GM21825 (cell line): ENCODE measurements around the gene PRR19.

Experiments used
- ATAC-seq: cut with Tn5 transposase; IDR thresholded peaks from one replicate; pipeline ENCODE4 v1.9.1; 2021; ENCODE audit warnings: mild to moderate bottlenecking, moderate library complexity; ENCODE audit not compliant: unreplicated experiment

Gene PRR19

DNA sequence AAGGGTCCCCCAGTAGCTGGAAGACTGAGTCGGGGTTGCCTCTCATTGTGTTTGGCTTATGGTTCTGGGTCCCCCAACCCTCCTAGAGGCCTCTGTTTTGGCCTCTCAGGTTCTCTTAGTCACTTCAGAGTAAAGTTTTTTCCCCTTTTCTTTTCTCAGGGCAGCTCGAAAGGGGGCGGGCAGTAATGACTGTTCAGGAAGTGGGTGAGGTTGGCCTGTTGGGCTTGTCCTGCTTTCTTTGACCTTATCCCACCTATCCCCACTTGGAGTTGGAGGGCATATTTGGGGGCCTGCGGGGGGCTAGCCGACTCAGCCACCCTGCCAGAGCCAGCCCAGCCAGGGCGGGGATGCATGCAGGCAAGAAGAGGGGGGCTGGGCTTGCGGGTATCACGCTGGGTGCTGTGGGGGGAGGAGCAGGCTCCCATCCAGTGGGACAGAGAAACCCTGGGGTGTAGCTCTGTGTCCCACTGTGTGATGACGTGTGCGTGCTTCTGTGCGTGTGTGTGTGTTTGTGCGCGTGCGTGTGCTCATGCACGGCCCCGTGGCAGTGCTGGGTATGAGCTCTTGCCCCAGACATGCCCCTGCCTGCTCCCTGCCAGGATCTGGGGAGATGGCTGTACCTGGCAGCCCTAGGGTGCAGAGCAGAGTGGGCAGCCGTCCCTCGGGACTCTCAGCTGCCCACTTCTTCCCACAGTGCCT is 31.4 kb upstream of the PRR19 start:
- no peak for ATAC-seq

DNA sequence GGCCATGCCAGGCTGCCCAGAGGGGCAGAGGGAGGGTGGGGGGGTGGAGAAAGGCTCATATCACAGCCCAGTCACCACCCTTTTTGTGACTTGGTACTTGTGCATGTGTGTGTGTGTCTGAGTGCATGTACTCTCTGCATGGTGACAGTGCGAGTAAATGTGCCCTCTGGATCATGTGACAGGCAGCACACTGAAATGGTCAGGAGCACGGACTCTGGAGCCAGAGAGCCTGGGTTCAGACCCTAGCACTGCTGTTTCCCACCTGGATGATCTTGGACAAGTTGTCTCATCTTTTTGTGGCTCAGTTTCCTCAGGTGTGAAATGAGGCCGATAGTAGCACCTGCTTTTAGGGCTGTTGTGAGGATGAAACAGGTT is 30.9 kb upstream of the PRR19 start:
- no peak for ATAC-seq

DNA sequence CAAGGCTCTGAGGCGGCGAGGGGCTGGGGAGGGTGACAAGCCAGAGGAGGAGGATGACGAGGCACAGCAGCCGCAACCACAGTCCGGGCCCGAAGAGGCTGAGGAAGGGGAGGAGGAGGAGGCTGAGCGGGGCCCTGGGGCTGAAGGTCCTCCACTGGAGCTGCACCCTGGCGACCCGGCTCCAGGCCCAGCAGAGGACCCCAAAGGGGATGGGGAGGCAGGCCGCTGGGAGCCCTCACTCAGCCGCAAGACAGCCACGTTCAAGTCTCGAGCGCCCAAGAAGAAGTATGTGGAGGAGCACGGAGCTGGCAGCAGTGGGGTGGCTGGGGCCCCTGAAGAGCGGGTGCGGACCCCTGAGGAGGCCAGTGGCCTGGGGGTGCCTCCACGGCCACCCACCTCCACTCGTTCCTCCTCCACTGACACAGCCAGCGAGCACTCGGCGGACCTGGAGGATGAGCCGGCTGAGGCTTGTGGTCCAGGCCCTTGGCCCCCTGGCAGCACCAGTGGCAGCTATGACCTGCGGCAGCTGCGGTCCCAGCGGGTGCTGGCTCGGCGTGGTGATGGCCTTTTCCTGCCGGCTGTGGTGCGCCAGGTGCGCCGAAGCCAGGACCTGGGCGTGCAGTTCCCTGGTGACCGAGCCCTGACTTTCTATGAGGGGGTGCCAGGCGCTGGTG is 29.9 kb upstream of the PRR19 start:
- ATAC-seq = no peak

DNA sequence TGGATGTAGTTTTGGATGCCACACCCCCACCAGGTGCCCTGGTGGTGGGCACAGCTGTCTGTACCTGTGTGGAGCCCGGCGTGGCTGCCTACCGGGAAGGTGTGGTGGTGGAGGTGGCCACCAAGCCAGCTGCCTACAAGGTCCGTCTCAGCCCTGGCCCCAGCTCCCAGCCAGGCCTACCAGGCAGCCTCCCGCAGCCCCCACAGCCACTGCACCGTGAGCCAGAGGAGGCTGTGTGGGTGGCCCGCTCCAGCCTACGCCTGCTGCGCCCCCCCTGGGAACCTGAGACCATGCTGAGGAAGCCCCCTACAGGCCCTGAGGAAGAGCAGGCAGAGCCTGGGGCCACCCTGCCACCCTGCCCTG is 29.4 kb upstream of the PRR19 start:
- no peak for ATAC-seq

DNA sequence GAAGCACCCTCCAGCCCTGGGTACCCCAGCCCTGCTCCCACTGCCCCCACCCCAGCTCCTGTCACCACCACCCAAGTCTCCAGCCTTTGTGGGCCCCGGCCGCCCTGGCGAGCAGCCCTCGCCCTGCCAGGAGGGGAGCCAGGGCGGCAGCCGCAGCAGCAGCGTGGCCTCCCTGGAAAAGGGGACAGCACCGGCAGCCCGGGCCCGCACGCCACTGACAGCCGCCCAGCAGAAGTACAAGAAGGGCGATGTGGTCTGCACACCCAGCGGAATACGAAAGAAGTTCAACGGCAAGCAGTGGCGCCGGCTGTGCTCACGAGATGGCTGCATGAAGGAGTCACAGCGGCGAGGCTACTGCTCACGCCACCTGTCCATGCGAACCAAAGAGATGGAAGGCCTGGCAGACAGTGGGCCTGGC is 28.9 kb upstream of the PRR19 start:
- ATAC-seq = no peak

DNA sequence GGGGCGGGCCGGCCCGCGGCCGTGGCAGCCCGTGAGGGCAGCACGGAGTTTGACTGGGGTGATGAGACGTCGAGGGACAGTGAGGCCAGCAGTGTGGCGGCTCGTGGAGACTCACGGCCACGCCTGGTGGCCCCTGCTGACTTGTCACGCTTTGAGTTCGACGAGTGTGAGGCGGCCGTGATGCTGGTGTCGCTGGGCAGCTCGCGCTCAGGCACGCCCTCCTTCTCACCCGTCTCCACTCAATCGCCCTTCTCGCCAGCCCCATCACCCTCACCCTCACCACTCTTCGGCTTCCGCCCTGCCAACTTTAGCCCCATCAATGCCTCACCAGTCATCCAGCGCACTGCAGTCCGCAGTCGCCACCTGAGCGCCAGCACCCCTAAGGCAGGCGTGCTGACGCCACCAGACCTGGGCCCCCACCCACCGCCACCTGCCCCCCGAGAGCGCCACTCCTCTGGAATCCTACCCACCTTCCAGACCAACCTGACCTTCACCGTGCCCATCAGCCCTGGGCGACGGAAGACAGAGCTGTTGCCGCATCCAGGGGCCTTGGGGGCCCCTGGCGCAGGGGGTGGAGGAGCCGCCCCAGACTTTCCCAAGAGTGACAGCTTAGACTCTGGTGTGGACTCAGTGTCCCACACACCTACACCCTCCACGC is 28.4 kb upstream of the PRR19 start:
- ATAC-seq = no peak

DNA sequence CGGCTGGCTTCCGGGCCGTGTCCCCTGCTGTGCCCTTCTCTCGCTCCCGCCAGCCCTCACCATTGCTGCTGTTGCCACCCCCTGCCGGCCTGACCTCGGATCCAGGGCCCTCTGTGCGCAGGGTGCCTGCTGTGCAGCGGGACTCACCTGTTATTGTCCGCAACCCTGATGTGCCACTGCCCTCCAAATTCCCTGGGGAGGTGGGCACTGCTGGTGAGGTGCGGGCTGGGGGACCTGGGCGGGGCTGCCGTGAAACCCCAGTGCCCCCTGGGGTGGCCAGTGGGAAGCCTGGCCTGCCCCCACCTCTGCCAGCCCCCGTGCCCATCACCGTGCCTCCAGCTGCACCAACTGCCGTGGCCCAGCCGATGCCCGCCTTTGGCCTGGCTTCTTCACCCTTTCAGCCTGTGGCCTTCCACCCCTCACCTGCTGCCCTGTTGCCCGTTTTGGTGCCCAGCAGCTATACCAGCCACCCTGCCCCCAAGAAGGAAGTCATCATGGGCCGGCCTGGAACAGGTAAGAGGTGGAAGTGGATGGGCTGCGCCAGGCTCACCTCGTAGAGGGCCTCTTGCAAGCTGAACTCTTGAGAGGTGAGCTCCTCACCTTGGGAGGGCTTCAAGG is 27.8 kb upstream of the PRR19 start:
- no peak for ATAC-seq

DNA sequence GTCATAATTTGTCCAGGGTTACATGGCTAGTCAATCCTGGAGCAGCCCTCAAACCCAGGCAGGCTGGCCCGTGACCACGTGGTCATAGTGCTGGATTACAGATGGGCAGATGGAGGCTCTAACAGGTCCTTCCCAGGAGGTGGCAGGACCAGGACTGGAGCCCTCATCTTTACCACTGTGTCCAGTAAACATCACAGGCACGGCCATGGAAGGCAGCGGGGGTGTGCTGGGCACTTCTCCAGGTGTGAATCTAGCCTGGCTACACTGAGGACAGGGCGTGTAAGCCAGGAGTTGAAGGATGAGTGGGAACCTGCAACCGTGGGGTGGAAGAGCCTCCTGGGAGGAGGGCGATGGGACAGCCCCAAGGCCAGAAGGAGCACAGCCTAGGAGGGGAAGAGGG is 26.8 kb upstream of the PRR19 start:
- ATAC-seq = no peak

DNA sequence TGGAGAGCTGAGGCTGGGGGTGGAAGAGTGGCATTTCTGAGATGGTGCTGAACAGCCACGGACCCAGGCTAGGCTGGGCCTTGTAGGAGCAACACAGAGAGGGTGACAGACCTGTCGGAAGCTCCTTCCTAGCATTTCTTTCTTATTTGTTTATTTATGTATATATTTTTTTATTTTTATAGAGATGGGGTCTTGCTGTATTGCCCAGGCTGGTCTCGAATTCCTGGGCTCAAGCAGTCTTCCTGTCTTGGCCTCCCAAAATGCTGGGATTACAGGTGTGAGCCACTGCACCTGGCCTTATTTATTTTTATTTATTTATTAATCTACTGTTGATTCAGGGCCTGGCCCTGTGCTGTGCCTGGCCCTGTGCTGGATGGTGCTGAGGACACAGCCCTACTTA is 26.4 kb upstream of the PRR19 start:
- no peak for ATAC-seq

DNA sequence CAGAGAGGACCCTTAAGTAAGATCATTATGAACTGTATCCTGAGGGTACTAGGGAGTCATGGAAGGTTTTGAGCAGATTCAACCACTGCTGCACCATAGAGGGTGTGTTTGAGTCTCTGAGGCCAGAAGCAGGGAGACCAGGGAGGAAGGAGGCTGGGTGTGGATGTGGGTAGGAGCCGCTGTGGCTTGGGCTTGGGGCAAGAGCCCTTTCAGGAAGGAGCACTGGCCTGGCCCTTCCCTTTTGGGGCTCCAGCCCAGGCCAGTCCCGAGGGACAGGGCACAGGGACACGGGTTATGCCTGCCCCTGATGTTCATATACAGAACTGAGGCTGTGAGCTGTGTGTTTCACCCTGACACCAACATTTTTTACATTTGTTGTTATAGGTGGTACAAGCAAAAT is 25.6 kb upstream of the PRR19 start:
- ATAC-seq = no peak

DNA sequence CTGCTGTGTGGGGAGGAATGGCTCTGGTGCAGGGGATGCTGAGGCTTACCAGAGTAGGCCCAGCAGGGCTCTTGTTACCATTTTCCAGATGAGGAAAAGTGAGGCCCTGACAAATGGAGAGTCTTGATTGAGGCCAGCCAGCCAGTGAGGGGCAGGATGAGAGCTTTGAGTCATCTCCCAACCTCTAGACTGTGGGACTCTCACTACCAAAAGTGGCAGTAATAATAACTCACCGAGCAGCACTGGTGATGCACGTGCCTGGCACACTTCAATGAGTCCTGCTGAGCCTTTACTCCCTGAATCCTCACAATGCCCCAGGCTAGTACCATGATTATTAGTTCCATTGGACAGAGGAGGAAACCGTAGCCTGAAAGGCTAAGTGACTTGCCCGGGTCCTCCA is 25.1 kb upstream of the PRR19 start:
- ATAC-seq = no peak

DNA sequence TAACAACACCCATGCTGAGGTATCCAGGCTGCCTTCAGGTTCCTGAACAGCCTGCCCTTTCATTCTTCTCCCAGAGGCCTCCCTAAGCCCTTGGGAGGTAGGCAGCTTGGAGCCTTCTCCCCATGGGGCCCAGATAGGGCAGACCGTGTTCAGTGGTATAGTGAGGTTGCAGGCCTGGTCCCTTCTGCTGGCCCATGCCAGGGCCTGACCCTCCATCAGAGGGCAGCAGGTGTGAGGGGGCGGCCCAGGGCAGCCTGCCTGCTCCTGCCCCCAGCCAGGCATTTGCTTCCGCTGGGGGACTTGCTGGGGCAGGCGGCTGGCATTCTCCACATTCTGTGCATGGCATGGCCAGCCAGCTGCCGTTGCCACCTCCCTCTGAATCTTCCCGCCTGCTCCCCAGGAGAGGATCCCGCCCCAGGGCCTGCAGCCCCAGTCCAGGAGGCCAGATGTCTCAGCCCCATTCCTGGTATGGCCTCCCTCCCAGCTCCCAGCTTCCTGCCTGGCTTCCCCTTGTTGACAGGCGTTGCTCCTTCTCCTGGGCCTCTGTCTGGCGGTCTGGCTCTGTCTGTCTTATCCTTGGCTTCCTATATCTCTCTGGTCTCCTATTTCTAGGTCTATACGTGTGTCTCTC is 24.0 kb upstream of the PRR19 start:
- ATAC-seq = no peak

DNA sequence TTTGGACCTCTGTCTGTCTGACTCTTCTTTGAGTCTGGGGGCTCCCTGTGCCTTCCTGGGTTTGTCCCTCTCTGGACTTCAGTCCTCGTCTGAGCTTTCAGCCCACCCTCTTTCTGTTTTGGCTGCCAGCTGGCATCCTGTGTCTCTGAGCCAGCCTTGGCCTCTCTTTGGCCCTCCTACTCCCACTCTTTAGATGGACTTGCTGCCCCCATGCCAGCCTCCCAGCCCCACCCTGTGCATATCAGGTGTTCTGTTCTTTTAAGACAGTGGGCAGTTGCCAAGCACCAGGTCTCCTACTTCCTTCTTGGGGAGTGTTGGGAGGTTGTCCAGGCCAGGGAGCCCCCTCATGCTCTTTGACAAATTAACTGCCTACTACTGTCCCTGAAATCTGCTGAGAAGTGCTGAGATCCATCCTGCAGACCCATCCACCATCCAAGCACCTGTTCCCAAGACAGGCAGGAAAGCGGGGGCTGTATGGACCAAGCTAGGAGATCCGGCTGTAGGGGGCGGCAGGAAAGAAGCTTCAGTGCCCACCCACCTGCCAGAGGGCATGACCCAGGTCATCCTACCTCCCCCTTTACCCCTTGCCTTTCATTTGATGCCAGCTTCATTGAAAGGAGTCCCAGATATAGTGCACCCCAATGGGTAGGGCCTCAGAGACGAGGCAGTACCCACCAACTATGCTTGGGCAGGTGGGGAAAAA is 23.3 kb upstream of the PRR19 start:
- ATAC-seq = no peak

DNA sequence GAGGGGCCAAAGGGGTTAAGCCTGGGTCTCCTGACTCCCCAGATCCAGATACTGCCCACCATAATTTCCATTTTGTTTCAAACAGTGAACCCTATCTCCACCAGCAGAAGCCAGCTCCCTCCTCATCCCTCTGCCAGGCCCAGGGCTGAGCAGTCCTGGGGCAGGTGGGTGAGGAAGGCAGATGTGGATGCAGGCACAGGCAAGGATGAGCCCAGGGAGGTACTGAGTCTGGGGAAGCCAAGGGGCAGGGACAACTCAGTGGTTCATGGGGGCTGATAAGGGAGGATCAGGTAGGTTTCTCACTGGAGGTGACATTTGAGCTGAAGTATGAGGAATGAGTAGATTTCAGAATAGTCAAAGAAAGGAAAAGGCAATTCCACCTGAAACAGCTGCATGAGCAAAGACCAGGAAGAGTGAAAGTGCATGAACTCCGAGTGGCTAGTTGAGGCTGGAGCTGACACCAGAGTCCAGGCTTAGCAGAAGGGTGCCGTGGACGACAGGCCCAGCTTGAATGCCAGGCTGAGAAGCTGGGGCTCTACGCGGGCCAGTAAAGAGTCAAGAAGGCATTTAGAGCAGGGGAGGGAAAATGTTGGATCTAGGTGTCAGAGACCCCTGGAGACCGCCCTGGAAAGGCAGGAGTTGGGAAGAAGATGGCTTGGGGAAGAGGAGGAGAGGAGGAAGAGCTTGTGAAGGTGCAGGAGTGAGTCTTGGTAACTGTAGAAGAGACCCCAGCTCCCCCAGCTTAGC is 22.6 kb upstream of the PRR19 start:
- no peak for ATAC-seq

DNA sequence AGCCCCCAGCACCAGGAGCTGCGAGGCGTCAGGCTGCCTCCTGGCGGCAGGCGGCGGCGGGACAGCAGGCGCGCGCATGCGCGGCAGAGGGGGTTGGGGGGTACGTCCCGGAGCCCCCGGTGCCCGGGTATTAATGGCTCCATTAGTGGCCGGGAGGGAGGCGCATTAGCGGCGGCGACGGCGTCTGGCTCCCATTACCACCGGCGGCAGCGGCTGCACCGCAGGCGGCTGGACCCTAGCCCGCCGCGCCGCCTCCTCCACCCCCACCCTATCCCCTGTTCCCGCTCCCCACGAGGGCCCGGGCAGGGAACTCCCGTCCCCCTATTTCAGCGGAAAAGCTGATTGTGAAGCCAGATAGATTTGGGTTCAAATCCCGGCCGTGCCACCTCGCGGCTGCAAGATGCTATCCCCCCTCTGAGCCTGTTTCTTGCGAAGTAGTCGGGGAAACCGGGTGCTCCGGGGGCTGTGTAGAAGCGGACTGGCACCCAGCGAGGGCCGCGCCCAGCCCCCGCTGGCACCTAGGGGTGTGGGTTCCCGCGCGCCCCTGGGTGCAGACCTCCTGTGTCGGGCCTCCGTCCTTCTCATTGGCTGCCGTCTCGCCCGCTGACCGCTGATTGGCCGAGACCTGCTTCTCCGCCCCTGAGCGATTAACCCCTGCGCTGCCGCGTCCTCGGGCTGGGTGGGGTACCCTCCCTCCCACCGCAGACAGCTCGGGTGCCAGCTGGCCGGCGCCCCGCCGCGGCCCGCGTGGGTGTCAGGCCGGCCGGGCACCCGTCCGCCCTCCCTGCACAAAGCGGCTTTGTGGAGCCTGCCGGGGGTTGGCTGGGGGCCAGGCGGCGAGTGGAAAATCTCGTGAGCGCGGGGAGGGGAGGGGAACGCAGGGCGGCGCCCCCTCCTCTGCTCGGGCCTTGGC is 21.8 kb upstream of the PRR19 start:
- ATAC-seq = peak; percentile 25

DNA sequence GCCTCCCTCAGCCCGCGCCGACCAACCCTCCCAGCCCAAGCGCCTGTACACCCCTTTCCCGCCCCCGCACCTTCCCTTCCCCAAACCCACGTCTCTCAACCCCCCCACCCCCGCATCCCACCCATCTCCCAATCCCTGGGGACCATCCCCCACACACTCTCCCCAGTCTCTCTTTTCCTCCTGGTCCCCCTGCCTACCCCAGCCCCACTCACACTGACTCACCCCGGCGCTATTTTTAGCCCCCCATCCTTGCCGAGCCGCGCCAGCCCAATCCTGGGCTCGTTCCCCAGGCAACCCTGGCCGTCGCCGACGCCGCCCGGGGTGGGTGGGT is 21.2 kb upstream of the PRR19 start:
- ATAC-seq = no peak

DNA sequence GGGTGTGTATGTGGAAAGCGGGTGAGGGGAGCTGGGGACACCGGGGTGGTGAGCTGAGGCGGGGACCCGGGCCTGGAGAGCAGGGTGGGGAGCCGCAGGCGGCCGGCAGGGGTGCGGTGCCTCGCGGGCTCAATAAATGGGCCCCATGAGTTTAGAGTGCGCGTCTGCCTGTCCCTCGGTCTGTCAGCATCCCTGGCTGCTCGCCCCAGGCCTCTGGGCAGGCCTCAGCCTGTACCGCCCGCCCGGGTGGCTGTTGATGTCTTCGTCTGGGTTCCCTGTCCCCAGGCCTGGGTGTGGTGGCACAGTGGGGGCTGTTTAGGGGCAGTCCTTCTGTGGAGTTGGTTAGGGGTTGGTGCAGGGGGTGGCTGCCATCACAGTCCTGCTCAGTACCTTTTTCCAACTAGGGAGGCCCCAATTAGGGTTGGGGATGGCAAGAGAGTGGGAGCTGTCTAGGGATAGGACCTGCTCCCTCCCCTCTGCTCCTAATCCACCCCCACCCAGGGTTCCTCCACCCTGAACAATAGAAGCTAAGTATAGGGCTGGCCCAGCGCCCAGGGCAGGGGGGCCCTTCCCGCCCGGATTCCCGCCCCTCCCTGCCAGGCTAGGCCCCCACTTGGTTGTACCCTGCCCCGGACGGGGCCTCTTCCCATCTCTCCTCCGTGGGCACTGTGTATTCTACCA is 20.6 kb upstream of the PRR19 start:
- no peak for ATAC-seq

DNA sequence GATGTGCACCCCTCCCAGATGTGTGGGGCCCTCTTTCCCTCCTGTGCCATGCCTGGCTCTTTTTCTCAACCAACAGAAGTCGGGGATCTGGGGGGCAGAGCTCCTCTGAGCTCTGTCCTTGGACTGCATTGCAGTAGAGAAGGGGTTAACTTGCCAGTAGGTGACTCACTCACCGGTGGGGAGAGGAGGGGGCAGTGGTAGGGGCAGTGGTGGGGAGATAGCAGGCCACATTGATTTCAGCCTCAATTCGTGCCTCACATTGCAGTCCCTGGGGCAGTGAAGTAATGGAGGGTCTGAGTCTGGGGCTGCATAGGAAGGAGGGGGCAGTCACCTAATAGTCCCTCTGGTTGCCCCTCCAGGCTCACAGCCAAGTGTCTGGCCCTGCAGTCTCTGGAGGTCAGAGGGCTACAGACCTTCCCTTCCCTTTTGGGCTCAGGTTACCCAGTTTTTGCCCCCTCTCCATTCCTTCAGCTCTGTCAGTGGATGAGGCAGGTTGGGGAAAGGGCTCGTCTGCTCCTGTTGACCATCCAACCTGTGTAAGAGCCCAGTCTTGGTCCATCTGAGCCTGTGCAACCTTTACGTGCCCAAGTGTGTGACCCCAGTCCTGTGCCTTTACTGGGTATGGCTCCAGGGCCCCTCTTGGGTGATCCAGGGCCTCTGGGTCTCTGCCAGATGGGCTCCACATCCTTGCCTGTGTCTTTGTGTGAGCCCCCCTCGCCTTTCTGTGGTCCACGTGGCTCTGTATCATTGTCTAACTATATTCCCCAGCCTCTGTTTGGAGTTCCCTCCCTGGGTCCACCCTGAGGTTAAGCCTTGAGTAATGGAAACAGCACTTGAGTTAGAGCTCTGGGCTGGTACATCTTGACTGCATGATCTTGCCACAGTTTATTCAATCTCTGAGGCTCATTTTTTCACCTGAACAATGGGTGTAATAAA is 19.8 kb upstream of the PRR19 start:
- ATAC-seq = no peak
